ENCODE results near the gene CAVIN2. TPM values are rescaled to one million over a fixed set of nuclear protein-coding genes. Genes with fewer than 3 reads are reported as not detected.
A peak's percentile ranks its signal among the peaks of the same experiment; 100 is the strongest.

The CAVIN2 gene
- total RNA-seq, 4 donors from 2014 or later = 7.9 to 49.5 (median 15.2) TPM

GRCh38 chr2:191869178-191869577 lies 22.3 kb upstream of the CAVIN2 start:
- H3K36me3 ChIP-seq = no peaks in the 10 kb centered on the region
- no peak for DNase-seq
- no peak overlapping the region for H3K4me3 ChIP-seq
- no peaks in the 10 kb centered on the region for H3K9me3 ChIP-seq
- H3K4me1 ChIP-seq = peaks cover 0 to 16% (median 0%) of the 10 kb centered on the region in 4 donors
- no peaks in the 10 kb centered on the region for H3K27me3 ChIP-seq
- TF ChIP-seq POLR2A (IDR thresholded peaks at IDR 0.05) = no peak
- TF ChIP-seq, protein P1, sequence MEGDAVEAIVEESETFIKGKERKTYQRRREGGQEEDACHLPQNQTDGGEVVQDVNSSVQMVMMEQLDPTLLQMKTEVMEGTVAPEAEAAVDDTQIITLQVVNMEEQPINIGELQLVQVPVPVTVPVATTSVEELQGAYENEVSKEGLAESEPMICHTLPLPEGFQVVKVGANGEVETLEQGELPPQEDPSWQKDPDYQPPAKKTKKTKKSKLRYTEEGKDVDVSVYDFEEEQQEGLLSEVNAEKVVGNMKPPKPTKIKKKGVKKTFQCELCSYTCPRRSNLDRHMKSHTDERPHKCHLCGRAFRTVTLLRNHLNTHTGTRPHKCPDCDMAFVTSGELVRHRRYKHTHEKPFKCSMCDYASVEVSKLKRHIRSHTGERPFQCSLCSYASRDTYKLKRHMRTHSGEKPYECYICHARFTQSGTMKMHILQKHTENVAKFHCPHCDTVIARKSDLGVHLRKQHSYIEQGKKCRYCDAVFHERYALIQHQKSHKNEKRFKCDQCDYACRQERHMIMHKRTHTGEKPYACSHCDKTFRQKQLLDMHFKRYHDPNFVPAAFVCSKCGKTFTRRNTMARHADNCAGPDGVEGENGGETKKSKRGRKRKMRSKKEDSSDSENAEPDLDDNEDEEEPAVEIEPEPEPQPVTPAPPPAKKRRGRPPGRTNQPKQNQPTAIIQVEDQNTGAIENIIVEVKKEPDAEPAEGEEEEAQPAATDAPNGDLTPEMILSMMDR (IDR thresholded peaks at IDR 0.05) = peak in 3 of 6 experiments; percentile 27 to 51 (median 34)
- H3K27ac ChIP-seq = no peak overlapping the region

DNA sequence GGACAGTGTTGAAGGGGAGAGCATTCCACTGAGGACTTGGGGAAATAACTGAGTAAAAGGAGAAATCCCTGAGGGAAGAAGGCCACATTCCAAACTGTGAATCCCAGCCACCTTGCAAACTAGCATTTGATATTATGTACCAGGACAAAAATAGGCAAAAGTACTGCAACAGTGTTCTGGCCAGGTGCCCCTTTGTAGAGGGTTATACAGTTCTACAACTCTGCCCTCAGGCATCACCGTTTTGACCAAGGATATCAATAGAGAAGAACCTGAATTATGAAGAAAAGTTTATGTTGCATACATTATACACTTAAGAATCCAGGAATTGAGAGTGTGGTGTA lies 20.6 kb upstream of the CAVIN2 start:
- no peak for DNase-seq
- H3K9me3 ChIP-seq = no peaks in the 10 kb centered on the region

GRCh38 chr2:191866675-191867506 lies 20.0 kb upstream of the CAVIN2 start:
- Histone ChIP-seq H3K9me3 (no peaks in the 10 kb centered on the region), H3K4me1 (peaks cover 0 to 16% (median 0%) of the 10 kb centered on the region in 4 donors), H3K27ac (peak overlapping the region in 3 of 4 donors; percentile 18 to 76 (median 70)), H3K4me3 (no peak overlapping the region), H3K36me3 (no peaks in the 10 kb centered on the region), H3K27me3 (no peaks in the 10 kb centered on the region)
- TF ChIP-seq, protein P1 (IDR thresholded peaks at IDR 0.05) = peak in 1 of 6 experiments; percentile 5
- TF ChIP-seq POLR2A (IDR thresholded peaks at IDR 0.05) = no peak
- no peak for DNase-seq

More for the DNA sequence above, 20.6 kb upstream of the CAVIN2 start:
- Histone ChIP-seq H3K27ac (peak overlapping the region in 3 of 4 donors; percentile 18 to 76 (median 70)), H3K36me3 (no peaks in the 10 kb centered on the region), H3K4me1 (peaks cover 0 to 16% (median 0%) of the 10 kb centered on the region in 4 donors), H3K4me3 (no peak overlapping the region), H3K27me3 (no peaks in the 10 kb centered on the region)
- TF ChIP-seq, protein P1 (IDR thresholded peaks at IDR 0.05) = no peak
- no peak for TF ChIP-seq POLR2A (IDR thresholded peaks at IDR 0.05)

DNA sequence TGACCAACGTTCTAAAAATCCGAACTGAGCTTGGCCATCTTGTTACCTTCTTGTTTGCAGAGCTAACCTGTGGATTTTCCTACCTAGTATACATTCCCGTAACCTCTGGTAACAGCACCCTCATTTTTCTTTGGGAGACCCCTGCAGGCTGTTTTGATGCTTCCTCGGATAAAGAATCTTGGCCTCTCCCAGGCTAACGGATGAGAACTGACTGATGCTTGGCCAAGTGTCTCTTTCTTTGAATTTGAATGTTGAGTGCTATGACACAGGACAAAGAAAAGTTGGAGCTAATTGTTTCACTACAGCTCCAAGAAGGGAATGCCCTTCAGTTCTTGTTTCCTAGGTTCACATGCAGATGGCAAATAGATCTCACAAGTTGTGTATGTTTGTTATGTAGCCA lies 19.3 kb upstream of the CAVIN2 start:
- TF ChIP-seq, protein P1 (IDR thresholded peaks at IDR 0.05) = no peak
- TF ChIP-seq POLR2A (IDR thresholded peaks at IDR 0.05) = no peak
- Histone ChIP-seq H3K27me3 (no peaks in the 10 kb centered on the region), H3K27ac (peak overlapping the region in 3 of 4 donors; percentile 9 to 76 (median 70)), H3K4me3 (no peak overlapping the region), H3K9me3 (no peaks in the 10 kb centered on the region), H3K4me1 (peaks cover 0 to 16% (median 0%) of the 10 kb centered on the region in 4 donors), H3K36me3 (no peaks in the 10 kb centered on the region)
- no peak for DNase-seq

- peak overlapping the region in 1 of 4 donors; percentile 1 for H3K27ac ChIP-seq
- H3K4me1 ChIP-seq = peaks cover 0 to 16% (median 0%) of the 10 kb centered on the region in 4 donors
- H3K27me3 ChIP-seq = no peaks in the 10 kb centered on the region
These were observed 17.9 kb upstream of the CAVIN2 start for GRCh38 chr2:191864628-191865374.

More at GRCh38 chr2:191864628-191865374, 17.9 kb upstream of the CAVIN2 start:
- H3K4me3 ChIP-seq = no peak overlapping the region
- H3K9me3 ChIP-seq = no peaks in the 10 kb centered on the region
- DNase-seq = no peak
- no peak for TF ChIP-seq POLR2A (IDR thresholded peaks at IDR 0.05)
- TF ChIP-seq, protein P1 (IDR thresholded peaks at IDR 0.05) = no peak
- no peaks in the 10 kb centered on the region for H3K36me3 ChIP-seq

All from Peyer's patch (tissue), 4 donors.